GM12872 (cell line): ENCODE data around the gene LRRC37A3.

ENCODE experiments used
- TF ChIP-seq, protein P1 (sequence below): IDR thresholded peaks from 3 replicates; pipeline ENCODE4 v1.5.1; 2011; ENCODE audit warnings: low read depth, mild to moderate bottlenecking, low read length, moderate library complexity; ENCODE audit not compliant: insufficient read depth

LRRC37A3 gene

DNA sequence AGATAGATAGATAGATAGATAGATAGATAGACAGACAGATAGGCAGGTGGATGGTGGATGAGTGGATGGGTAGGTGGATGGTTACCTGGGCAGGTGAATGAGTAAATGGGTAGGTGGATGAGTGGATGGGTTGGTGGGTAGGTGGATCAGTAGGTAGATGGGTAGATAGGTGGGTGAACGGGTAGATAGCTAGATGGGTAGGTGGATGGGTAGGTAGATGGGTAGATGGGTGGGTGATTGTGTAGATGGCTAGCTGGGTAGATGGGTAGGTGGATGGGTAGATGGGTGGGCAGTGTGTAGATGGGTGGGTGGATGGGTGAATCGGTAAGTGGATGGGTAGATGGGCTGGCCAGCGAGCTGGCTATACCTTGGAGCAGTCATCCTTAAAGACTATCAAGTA, 21.8 kb upstream of the LRRC37A3 start:
- TF ChIP-seq, protein P1, sequence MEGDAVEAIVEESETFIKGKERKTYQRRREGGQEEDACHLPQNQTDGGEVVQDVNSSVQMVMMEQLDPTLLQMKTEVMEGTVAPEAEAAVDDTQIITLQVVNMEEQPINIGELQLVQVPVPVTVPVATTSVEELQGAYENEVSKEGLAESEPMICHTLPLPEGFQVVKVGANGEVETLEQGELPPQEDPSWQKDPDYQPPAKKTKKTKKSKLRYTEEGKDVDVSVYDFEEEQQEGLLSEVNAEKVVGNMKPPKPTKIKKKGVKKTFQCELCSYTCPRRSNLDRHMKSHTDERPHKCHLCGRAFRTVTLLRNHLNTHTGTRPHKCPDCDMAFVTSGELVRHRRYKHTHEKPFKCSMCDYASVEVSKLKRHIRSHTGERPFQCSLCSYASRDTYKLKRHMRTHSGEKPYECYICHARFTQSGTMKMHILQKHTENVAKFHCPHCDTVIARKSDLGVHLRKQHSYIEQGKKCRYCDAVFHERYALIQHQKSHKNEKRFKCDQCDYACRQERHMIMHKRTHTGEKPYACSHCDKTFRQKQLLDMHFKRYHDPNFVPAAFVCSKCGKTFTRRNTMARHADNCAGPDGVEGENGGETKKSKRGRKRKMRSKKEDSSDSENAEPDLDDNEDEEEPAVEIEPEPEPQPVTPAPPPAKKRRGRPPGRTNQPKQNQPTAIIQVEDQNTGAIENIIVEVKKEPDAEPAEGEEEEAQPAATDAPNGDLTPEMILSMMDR, result no peak

DNA sequence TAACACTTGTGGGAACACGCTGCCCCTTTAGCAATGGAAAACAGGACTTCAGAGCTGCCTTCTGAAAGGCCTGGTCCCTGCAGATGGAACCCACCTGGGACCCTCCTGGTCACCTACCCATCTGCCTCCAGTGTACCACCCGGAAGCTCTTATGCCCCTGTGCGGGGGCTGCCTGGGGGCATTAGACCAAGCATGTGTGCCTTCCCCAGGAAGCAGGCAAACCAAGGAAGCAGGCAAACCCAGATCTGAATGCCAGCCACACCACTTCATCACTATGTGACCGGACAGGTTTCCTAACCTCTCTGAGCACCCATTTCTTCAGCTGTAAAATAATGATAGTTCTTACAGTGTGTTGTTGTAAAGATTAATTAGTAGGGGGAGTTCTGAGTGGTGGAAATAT, 20.8 kb upstream of the LRRC37A3 start:
- TF ChIP-seq, protein P1, result no peak

DNA sequence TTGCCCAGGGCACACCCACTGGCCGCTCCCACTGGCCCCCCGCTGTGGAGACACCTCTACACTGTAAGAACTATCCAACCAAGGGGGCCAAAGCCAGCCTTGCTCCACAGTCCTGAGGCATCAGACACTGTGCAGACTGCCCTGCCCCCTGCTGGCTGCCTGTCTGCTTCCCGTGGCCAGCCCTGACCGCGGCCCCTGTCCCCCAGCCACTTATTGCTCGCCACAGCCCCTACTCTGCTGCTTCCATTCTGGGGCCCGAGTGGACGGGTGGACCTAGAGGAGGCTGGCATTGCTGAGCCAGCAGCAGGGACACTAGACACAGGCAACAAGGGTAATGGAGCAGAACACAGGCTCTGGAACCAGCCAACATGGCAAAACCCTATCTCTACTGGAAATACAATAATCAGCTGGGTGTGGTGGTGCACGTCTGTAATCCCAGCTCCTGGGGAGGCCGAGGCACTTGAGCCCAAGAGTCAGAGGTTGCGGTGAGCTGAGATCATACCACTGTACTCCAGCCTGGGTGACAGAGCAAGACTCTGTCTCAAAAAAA, 19.7 kb upstream of the LRRC37A3 start:
- TF ChIP-seq, protein P1, result peak; percentile 87

DNA sequence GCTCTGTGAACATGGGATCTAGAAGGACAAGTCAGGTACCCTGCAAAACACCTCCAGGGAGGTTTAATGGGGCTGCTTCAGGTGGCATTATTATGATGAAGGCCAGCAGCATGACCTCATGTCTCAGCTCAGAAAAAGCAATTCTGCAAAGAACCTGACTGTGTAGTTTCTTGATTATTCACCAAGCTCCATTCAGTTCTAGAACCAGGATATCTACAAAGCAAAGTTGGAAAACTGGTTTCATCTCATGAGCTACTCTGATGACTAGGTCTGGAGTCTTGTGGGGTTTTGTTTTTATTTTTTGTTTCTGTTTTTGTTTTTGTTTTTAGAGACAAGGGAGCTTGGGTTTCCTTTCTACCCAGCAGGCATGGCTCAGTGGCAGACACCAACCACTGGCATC, 19.0 kb upstream of the LRRC37A3 start:
- TF ChIP-seq, protein P1, result no peak

DNA sequence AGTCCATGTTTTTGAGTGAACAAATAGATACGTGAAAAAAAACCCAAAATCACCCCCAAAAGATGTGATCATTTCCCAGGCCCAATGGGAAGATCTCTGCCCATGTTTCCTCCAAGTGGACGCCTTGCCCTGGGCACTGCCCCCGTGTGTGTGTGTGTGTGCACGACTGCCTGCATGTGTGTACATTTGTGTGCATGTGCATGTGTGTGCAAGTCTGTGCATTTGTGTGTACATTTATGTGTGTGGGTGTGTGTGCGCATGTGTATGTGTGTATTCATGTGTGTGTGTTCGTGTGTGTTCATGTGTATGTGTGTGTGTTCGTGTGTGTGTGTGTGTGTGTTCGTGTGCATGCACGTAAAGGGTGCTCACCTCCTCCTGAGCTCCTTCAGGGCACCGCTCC, 16.8 kb upstream of the LRRC37A3 start:
- TF ChIP-seq, protein P1, result no peak

DNA sequence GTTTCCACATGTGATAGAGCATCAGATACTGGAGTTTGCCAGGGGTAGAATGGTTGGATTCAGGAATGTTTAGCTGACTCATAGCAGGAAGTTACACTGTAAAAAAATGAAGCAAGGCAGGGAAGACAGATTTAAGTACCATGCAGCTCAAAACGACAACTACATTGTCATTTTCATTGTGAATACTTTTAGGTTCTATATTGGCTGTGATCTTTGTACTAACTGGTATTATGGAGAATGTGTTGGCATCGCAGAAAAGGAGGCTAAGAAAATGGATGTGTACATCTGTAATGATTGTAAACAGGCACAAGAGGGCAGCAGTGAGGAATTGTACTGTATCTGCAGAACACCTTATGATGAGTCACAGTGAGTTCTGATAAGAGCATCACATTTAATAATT, 8.2 kb upstream of the LRRC37A3 start:
- TF ChIP-seq, protein P1, result peak; percentile 48

DNA sequence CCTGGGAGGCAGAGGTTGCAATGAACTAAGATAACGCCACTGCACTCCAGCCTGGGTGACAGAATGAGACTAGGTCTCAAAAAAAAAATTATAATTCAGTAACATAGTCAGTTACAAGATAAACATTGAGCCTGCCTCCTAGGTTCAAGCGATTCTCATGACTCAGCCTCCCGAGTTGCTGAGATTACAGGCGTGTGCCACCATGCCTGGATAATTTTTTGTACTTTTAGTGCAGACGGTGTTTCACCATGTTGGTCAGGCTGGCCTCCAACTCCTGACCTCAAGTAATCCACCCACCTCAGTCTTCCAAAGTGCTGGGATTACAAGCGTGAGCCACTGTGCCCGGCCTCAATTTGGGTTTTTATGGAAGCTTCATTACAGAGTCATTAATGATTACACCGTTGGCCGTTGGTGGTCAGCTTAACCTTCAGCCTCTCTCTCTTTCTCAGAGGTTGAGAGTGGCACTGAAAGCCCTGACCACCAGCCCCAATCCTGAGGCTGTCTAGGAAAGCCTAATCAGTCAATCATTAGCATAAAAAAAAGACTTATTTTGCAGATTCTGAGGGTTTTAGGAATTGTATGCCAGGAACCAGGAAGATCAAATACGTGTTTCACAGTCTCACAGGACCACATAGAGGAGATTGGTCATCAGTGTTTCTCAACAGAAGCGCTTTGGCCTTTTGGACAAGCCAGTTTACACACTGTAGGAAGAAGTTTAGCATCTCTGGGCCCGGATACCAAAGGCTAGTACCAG, 1.3 kb upstream of the LRRC37A3 start:
- TF ChIP-seq, protein P1, result no peak
